Progenitor cell of endocrine pancreas (in vitro differentiated cells): ENCODE data around the gene MESP1. TPM values are rescaled to one million over a fixed set of nuclear protein-coding genes. Genes with fewer than 3 reads are reported as not detected.
A peak's percentile ranks its signal among the peaks of the same experiment; 100 is the strongest.

Source experiments
- DNase-seq: peaks from one replicate; pipeline ENCODE4 v3.0.0; 2021; ENCODE audit warnings: low spot score; ENCODE audit not compliant: unreplicated experiment
- H3K27ac Mint-ChIP-seq: 2 replicates; pipeline ENCODE4 v1.8.0; 2021; ENCODE audit warnings: mild to moderate bottlenecking, moderate library complexity, mixed read lengths
- H3K27me3 Mint-ChIP-seq: 2 replicates; pipeline ENCODE4 v1.8.0; 2021; ENCODE audit warnings: mixed read lengths
- H3K36me3 Mint-ChIP-seq: 2 replicates; pipeline ENCODE4 v1.8.0; 2022; ENCODE audit warnings: mixed read lengths; ENCODE audit not compliant: insufficient read depth
- H3K4me1 Mint-ChIP-seq: 2 replicates; pipeline ENCODE4 v1.8.0; 2021; ENCODE audit warnings: low read depth, mixed read lengths
- H3K4me3 Mint-ChIP-seq: 2 replicates; pipeline ENCODE4 v1.8.0; 2021; ENCODE audit warnings: low read depth, mild to moderate bottlenecking, moderate library complexity, mixed read lengths
- H3K9me3 Mint-ChIP-seq: 2 replicates; pipeline ENCODE4 v1.8.0; 2021; ENCODE audit warnings: low read depth, mixed read lengths
- long read RNA-seq: library from polyadenylated mRNA; unstranded; transcript quantifications from one replicate; pipeline ENCODE4 v2.0.0, GENCODE V29; 2020
- total RNA-seq: library from RNA; stranded (reverse); gene quantifications from 2 replicates; pipeline ENCODE4 v1.2.1, GENCODE V29; 2021
- TF ChIP-seq, protein P1 (sequence below): fragments of 200-600 bp; sonication (generic); IDR thresholded peaks from one replicate; pipeline ENCODE4 v1.5.0; 2021; ENCODE audit warnings: antibody characterized with exemption, mild to moderate bottlenecking; ENCODE audit not compliant: unreplicated experiment

MESP1 gene, protein sequence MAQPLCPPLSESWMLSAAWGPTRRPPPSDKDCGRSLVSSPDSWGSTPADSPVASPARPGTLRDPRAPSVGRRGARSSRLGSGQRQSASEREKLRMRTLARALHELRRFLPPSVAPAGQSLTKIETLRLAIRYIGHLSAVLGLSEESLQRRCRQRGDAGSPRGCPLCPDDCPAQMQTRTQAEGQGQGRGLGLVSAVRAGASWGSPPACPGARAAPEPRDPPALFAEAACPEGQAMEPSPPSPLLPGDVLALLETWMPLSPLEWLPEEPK
- 0.50 and 0.51 TPM in 2 replicates for total RNA-seq
- long read RNA-seq: 0 reads

DNA sequence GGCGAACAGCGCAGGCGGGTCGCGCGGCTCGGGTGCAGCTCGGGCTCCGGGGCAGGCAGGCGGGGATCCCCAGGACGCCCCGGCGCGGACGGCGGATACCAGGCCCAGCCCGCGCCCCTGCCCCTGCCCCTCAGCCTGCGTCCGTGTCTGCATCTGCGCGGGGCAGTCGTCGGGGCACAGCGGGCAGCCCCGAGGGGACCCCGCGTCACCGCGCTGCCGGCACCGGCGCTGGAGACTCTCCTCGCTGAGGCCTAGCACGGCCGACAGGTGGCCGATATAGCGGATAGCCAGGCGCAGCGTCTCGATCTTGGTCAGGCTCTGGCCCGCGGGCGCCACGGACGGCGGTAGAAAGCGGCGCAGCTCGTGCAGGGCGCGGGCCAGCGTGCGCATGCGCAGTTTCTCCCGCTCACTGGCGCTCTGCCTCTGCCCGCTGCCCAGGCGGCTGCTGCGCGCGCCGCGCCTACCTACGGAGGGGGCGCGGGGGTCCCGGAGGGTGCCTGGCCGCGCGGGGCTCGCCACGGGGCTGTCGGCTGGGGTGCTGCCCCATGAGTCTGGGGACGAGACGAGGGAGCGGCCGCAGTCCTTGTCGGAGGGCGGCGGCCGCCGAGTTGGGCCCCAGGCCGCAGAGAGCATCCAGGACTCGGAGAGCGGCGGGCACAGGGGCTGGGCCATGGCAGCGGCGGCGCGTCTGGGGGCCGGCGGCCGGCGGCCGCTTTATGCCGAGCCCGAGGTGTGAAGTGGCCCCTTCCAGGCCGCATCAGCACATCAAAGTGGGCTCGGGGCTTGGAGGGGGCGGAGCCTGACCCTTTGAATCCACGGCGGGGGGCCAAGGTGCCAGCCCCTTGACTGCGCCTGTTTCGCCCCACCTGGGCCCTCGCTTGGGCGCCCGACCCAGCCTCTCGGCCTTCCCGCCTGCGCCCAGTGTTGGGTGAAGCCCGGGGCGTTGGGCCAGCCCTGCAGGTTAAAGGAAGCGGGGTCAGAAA, at the start of gene MESP1:
MESP1 (minus strand) TSS at position 690 of the 983 bp plus-strand sequence; CDS start at position 672, 18 bp downstream.
- Mint-ChIP-seq H3K4me1 (no peaks in the 10 kb centered on the region), H3K9me3 (no peaks in the 10 kb centered on the region), H3K4me3 (peak within 1 kb of the TSS; percentile 52)

DNA sequence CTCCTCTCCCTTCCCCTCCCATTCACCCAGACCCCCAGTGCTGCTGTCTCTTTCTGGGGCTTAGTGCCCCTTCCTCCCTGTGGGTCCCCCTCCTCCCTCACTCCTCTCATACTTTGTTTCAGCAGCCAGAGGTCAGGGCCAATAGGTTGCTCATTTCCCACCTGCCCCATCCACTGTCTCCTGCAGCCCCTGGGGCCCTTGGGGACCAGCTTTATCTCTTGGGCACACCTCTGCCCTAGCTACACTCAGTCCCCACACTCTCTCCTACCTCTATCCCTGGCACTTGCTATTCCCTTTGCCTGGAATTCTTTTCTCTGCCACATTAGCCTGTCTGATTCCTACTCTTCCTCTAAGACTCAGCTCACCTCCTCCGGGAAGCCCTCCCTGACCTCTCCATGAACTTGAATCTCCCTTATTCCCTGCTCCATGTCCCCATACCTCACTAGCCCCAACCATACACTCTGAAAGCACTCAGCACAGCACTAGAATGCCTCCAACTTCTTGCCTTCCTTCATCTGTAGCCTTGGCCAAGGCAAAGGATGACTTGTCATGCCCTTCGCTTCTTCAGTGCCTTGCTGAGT, 49.0 kb upstream of the MESP1 start:
- no peaks in the 10 kb centered on the region for H3K4me1 Mint-ChIP-seq
- no peak overlapping the region for H3K27ac Mint-ChIP-seq
- DNase-seq: no peak
- H3K36me3 Mint-ChIP-seq: no peaks in the 10 kb centered on the region
- H3K9me3 Mint-ChIP-seq: no peaks in the 10 kb centered on the region
- H3K4me3 Mint-ChIP-seq: no peak overlapping the region
- TF ChIP-seq, protein P1, sequence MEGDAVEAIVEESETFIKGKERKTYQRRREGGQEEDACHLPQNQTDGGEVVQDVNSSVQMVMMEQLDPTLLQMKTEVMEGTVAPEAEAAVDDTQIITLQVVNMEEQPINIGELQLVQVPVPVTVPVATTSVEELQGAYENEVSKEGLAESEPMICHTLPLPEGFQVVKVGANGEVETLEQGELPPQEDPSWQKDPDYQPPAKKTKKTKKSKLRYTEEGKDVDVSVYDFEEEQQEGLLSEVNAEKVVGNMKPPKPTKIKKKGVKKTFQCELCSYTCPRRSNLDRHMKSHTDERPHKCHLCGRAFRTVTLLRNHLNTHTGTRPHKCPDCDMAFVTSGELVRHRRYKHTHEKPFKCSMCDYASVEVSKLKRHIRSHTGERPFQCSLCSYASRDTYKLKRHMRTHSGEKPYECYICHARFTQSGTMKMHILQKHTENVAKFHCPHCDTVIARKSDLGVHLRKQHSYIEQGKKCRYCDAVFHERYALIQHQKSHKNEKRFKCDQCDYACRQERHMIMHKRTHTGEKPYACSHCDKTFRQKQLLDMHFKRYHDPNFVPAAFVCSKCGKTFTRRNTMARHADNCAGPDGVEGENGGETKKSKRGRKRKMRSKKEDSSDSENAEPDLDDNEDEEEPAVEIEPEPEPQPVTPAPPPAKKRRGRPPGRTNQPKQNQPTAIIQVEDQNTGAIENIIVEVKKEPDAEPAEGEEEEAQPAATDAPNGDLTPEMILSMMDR: no peak
- peaks cover 13% of the 10 kb centered on the region for H3K27me3 Mint-ChIP-seq

More for the DNA sequence above, at the start of gene MESP1:
- H3K27me3 Mint-ChIP-seq: peaks cover 35% of the 10 kb centered on the region
- no peaks in the 10 kb centered on the region for H3K36me3 Mint-ChIP-seq
- H3K27ac Mint-ChIP-seq: no peak within 1 kb of the TSS
- TF ChIP-seq, protein P1: peak; percentile 84
- DNase-seq: peak; percentile 91

DNA sequence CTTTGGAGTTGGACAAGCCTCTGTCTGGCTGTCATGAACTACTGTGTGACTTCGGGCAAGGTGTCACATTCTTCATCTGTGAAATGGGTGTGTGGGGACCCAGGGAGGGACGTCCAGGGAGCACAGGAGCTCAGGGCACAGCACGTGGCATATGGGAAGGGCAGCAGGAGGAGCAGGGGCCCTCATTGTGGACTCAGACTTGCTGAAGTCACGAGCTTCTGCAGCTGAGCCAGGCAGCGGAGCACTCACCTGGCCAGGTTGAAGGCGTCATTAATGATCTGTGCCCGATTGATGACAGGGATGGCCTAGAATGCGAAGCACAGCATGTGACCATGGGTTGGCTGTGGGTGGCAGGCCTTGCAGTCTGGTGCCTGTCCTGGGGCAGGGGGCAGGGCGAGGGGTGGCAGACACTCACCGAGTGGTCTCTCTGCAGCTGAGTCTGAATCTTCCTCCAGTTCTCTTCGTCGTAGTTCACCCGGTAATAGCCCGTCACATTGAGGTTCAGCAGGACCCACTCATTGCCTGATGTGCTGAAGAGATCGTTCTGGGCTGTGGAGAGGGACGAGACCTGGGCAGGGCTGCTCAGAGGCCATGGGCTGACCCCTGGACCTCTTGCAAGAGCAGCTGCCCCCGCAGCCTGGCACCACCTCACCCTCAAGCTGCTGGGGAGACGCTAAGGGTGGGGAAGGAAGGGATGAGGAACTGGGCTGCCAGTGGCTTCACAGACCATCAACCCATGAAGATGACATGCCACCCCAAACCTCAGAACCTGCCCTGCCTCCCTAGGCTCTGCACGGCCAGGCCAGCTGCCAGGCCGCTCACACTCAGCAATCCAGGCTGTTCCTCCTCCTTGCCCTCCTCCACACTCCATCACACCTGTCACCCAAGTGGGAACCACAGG, 48.2 kb upstream of the MESP1 start:
- TF ChIP-seq, protein P1: no peak

DNA sequence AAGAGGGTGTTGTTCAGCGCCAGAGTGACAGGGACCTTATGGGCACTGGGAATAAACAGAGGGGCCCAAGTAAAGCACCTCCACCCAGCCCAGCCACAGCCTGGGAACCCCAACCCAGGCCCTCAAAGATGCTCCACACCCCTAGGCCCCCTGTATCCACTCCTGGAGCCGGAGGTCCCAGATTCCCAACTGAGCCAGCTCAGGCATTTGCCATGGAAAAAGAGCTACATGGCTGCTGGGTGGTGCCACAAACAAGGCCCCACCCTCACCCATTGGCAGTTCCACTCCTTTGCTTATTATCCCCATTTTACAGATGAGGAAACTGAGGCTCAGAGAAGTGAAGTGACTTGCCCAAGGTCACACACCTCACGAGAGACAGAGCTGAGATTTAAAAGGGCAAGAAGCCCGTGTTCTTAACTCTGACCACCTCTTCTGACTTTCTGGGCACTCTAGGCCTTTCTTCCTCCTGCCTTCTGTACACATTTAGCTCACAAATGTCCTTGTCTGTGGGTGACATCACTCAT, 46.7 kb upstream of the MESP1 start:
- H3K27me3 Mint-ChIP-seq: peaks cover 12% of the 10 kb centered on the region
- H3K27ac Mint-ChIP-seq: no peak overlapping the region
- no peaks in the 10 kb centered on the region for H3K9me3 Mint-ChIP-seq
- DNase-seq: no peak
- no peaks in the 10 kb centered on the region for H3K4me1 Mint-ChIP-seq
- TF ChIP-seq, protein P1: no peak
- H3K36me3 Mint-ChIP-seq: no peaks in the 10 kb centered on the region
- H3K4me3 Mint-ChIP-seq: no peak overlapping the region

More for the DNA sequence above, 48.2 kb upstream of the MESP1 start:
- Mint-ChIP-seq H3K36me3 (no peaks in the 10 kb centered on the region), H3K27ac (no peak overlapping the region), H3K9me3 (no peaks in the 10 kb centered on the region), H3K4me1 (no peaks in the 10 kb centered on the region), H3K4me3 (no peak overlapping the region), H3K27me3 (peaks cover 12% of the 10 kb centered on the region)
- DNase-seq: no peak
